A673 (cell line): ENCODE measurements around the gene GUCY2F. TPM values are rescaled to one million over a fixed set of nuclear protein-coding genes. Genes with fewer than 3 reads are reported as not detected.

Source experiments
- BruUV-seq: library from RNA; stranded (reverse); fragments of 400-500 nt; replicated peaks from 2 replicates; lab custom pipeline; 2021; lab: Mats Ljungman, UMichigan
- CTCF ChIA-PET: fragments of 300-600 bp; sonication (Branson Sonifier 250); formaldehyde crosslinking; loops from one replicate; lab custom pipeline; 2022; ENCODE audit warnings: antibody characterized with exemption; lab: Charles Lee
- POLR2A ChIA-PET: fragments of 300-600 bp; sonication (Branson Sonifier 250); formaldehyde crosslinking; loops from one replicate; lab custom pipeline; 2022; ENCODE audit warnings: antibody characterized with exemption; ENCODE audit not compliant: low non-redundant PET; lab: Charles Lee
- DNase-seq: peaks from one replicate; pipeline ENCODE4 v3.0.0-alpha.2; 2015; ENCODE audit warnings: low spot score
- H3K27ac ChIP-seq: fragments of 200-600 bp; sonication (generic); 2 replicates; pipeline ENCODE4 v1.5.1; 2016; ENCODE audit warnings: mixed run types, low read depth, mild to moderate bottlenecking, mixed read lengths, antibody characterized with exemption, low read length; ENCODE audit not compliant: poor library complexity, severe bottlenecking
- H3K27me3 ChIP-seq: fragments of 200-600 bp; sonication (generic); replicated peaks from 2 replicates; pipeline ENCODE4 v1.6.1; 2017; ENCODE audit warnings: mixed run types, low read depth, mild to moderate bottlenecking, mixed read lengths, antibody characterized with exemption, low read length; ENCODE audit not compliant: insufficient read depth, poor library complexity
- H3K36me3 ChIP-seq: fragments of 200-600 bp; sonication (generic); 2 replicates; pipeline ENCODE4 v1.6.1; 2016; ENCODE audit warnings: mixed run types, mild to moderate bottlenecking, mixed read lengths, antibody characterized with exemption, low read length; ENCODE audit not compliant: insufficient read depth, poor library complexity, severe bottlenecking
- H3K4me1 ChIP-seq: fragments of 200-600 bp; sonication (generic); 2 replicates; pipeline ENCODE4 v1.6.1; 2017; ENCODE audit warnings: mixed run types, mild to moderate bottlenecking, mixed read lengths, antibody characterized with exemption, low read length; ENCODE audit not compliant: insufficient read depth, poor library complexity, severe bottlenecking
- H3K4me3 ChIP-seq: fragments of 200-600 bp; sonication (generic); 2 replicates; pipeline ENCODE4 v1.5.1; 2016; ENCODE audit warnings: low read depth, mixed run types, mild to moderate bottlenecking, mixed read lengths, low read length; ENCODE audit not compliant: poor library complexity, severe bottlenecking
- H3K9me3 ChIP-seq: fragments of 200-600 bp; sonication (generic); 2 replicates; pipeline ENCODE4 v1.6.1; 2016; ENCODE audit warnings: mixed run types, low read depth, mild to moderate bottlenecking, mixed read lengths, antibody characterized with exemption, low read length; ENCODE audit not compliant: poor library complexity, severe bottlenecking
- EZH2 ChIP-seq: fragments of 200-600 bp; sonication (generic); IDR thresholded peaks from 2 replicates; pipeline ENCODE4 v1.6.1; 2017; ENCODE audit warnings: borderline replicate concordance, low read depth, mild to moderate bottlenecking, mixed read lengths, antibody characterized with exemption, low read length; ENCODE audit not compliant: poor library complexity, severe bottlenecking
- intact Hi-C: fragments of 100-400 bp; cut with micrococcal nuclease; formaldehyde crosslinking; loops from one replicate; pipeline ENCODE4 v1.10.0; 2022; ENCODE audit not compliant: unreplicated experiment
- total RNA-seq: library from RNA; stranded (reverse); gene quantifications from 2 replicates; pipeline ENCODE4 v1.2.3, GENCODE V29; 2021
- TF ChIP-seq, protein P1 (sequence below): fragments of 300-800, 200-600 bp; sonication (generic); conservative IDR thresholded peaks from 2 replicates; pipeline ENCODE4 v1.5.1; 2017; ENCODE audit warnings: low read depth, mild to moderate bottlenecking, antibody characterized with exemption, low read length, moderate library complexity, mixed read lengths

The GUCY2F gene
- total RNA-seq, 1 experiment from 2014 or later: 0.26 TPM

DNA sequence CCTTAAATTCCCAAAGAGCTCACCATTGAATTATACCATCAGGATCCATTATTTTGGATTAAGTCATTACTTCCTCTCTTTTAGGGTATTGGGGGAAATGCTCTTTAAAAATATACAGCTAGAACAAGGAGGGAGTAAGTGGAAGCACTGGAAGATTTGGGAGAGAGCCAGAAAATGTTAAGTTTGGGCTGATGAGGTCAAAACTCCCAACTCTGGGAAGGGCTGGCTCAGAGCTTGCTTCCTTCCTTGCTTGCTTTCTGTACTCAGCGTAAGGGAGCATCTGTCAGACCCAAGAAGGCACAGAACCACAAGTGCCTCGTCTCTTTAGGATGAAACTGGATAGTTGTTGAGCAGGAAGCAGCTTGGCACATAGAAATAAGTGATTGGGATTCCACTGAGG lies 138.2 kb downstream of the GUCY2F start:
- no peak overlapping the region for H3K4me3 ChIP-seq
- H3K9me3 ChIP-seq: no peaks in the 10 kb centered on the region
- no peak for DNase-seq
- H3K27ac ChIP-seq: no peak overlapping the region
- H3K36me3 ChIP-seq: no peaks in the 10 kb centered on the region
- ChIA-PET CTCF (no interaction called here), POLR2A (no interaction called here)
- H3K27me3 ChIP-seq: no peaks in the 10 kb centered on the region
- intact Hi-C loops: no loop called here
- no TSS peak for BruUV-seq
- H3K4me1 ChIP-seq: no peaks in the 10 kb centered on the region
- no peak for TF ChIP-seq EZH2
- TF ChIP-seq, protein P1, sequence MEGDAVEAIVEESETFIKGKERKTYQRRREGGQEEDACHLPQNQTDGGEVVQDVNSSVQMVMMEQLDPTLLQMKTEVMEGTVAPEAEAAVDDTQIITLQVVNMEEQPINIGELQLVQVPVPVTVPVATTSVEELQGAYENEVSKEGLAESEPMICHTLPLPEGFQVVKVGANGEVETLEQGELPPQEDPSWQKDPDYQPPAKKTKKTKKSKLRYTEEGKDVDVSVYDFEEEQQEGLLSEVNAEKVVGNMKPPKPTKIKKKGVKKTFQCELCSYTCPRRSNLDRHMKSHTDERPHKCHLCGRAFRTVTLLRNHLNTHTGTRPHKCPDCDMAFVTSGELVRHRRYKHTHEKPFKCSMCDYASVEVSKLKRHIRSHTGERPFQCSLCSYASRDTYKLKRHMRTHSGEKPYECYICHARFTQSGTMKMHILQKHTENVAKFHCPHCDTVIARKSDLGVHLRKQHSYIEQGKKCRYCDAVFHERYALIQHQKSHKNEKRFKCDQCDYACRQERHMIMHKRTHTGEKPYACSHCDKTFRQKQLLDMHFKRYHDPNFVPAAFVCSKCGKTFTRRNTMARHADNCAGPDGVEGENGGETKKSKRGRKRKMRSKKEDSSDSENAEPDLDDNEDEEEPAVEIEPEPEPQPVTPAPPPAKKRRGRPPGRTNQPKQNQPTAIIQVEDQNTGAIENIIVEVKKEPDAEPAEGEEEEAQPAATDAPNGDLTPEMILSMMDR: no peak

DNA sequence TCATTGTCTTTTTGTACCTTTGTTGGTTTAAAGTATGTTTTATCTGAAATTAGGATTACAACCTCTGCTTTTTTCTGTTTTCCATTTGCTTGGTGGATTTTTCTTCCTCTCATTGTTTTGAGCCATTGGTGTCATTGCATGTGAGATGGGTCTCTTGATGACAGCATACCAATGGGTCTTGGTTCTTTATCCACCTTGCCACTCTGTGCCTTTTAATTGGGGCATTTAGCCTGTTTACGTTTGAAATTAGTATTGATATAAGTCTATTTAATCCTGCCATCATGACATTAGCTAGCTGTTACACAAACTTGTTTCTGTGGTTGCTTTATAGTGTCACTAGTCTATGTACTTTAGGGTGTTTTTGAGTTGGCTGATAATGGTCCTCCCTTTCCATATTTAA lies 145.7 kb downstream of the GUCY2F start:
- POLR2A ChIA-PET: no interaction called here
- intact Hi-C loops: no loop called here
- no peak for TF ChIP-seq EZH2
- TF ChIP-seq, protein P1: no peak

DNA sequence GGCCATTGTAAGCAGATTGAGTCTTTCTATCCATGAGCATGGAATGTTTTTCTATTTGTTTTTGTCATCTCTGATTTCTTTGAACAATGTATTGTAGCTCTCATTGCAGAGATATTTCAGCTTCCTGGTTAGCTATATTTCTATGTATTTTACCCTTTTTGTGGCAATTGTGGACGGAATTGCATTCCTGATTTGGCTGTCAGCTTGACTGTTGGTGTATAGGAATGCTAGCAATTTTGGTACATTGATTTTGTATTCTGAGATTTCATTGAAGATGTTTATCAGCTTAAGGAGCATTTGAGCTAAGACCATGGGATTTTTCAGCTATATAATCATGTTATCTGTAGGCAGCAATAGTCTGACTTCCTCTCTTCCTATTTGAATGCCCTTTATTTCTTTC lies 154.6 kb downstream of the GUCY2F start:
- Histone ChIP-seq H3K4me3 (no peak overlapping the region), H3K36me3 (no peaks in the 10 kb centered on the region), H3K27ac (no peak overlapping the region), H3K27me3 (no peaks in the 10 kb centered on the region), H3K4me1 (no peaks in the 10 kb centered on the region), H3K9me3 (no peaks in the 10 kb centered on the region)
- TF ChIP-seq, protein P1: no peak
- TF ChIP-seq EZH2: no peak
- BruUV-seq: no TSS peak
- intact Hi-C loops: no loop called here
- ChIA-PET POLR2A (no interaction called here), CTCF (no interaction called here)
- no peak for DNase-seq

More for the DNA sequence above, 145.7 kb downstream of the GUCY2F start:
- Histone ChIP-seq H3K4me1 (no peaks in the 10 kb centered on the region), H3K4me3 (no peak overlapping the region), H3K27ac (no peak overlapping the region), H3K27me3 (no peaks in the 10 kb centered on the region), H3K9me3 (no peaks in the 10 kb centered on the region), H3K36me3 (no peaks in the 10 kb centered on the region)
- CTCF ChIA-PET: no interaction called here
- BruUV-seq: no TSS peak
- DNase-seq: no peak

Other genes starting within 250 kb of the GUCY2F start
- 11.4 and 11.6 TPM in 2 replicates for gene NXT2, start 54.8 kb upstream of the GUCY2F start, total RNA-seq
- gene KCNE5, start 143.1 kb upstream of the GUCY2F start, total RNA-seq: 0.20 and 0.26 TPM in 2 replicates